GM15510 (cell line): ENCODE measurements around the gene CTNNA3.

ENCODE experiments used
- POLR2A ChIP-seq: IDR thresholded peaks from 3 replicates; pipeline ENCODE4 v1.6.1; 2011; ENCODE audit warnings: borderline replicate concordance; ENCODE audit not compliant: insufficient read length; ENCODE audit errors: extremely low read depth

CTNNA3 gene

GRCh38 chr10:66827353-66827752 is 868.6 kb downstream of the CTNNA3 start:
- no peak for TF ChIP-seq POLR2A

- no peak for TF ChIP-seq POLR2A
Observed at GRCh38 chr10:66823301-66823700, 872.7 kb downstream of the CTNNA3 start.

- no peak for TF ChIP-seq POLR2A
Observed at GRCh38 chr10:66822801-66823200, 873.2 kb downstream of the CTNNA3 start.

- no peak for TF ChIP-seq POLR2A
Observed at GRCh38 chr10:66819691-66820090, 876.3 kb downstream of the CTNNA3 start.

GRCh38 chr10:66813122-66813521 is 882.9 kb downstream of the CTNNA3 start:
- TF ChIP-seq POLR2A = no peak

- no peak for TF ChIP-seq POLR2A
Observed at GRCh38 chr10:66811211-66811610, 884.8 kb downstream of the CTNNA3 start.

GRCh38 chr10:66809402-66809801 is 886.6 kb downstream of the CTNNA3 start:
- TF ChIP-seq POLR2A = no peak

GRCh38 chr10:66805612-66806011 is 890.4 kb downstream of the CTNNA3 start:
- TF ChIP-seq POLR2A = no peak

GRCh38 chr10:66804962-66805361 is 891.0 kb downstream of the CTNNA3 start:
- TF ChIP-seq POLR2A = no peak

- TF ChIP-seq POLR2A = no peak
Observed at GRCh38 chr10:66803174-66803573, 892.8 kb downstream of the CTNNA3 start.

- TF ChIP-seq POLR2A = no peak
Observed at GRCh38 chr10:66799474-66799873, 896.5 kb downstream of the CTNNA3 start.

- TF ChIP-seq POLR2A = no peak
Observed at GRCh38 chr10:66795866-66796265, 900.1 kb downstream of the CTNNA3 start.

- TF ChIP-seq POLR2A = no peak
Observed at GRCh38 chr10:66792441-66792840, 903.6 kb downstream of the CTNNA3 start.

GRCh38 chr10:66788178-66788987 is 907.6 kb downstream of the CTNNA3 start:
- TF ChIP-seq POLR2A = no peak

GRCh38 chr10:66786709-66787108 is 909.3 kb downstream of the CTNNA3 start:
- TF ChIP-seq POLR2A = no peak

- no peak for TF ChIP-seq POLR2A
Observed at GRCh38 chr10:66784770-66785169, 911.2 kb downstream of the CTNNA3 start.

GRCh38 chr10:66783316-66783715 is 912.7 kb downstream of the CTNNA3 start:
- no peak for TF ChIP-seq POLR2A

- TF ChIP-seq POLR2A = no peak
Observed at GRCh38 chr10:66782776-66783175, 913.2 kb downstream of the CTNNA3 start.

GRCh38 chr10:66782144-66782543 is 913.9 kb downstream of the CTNNA3 start:
- no peak for TF ChIP-seq POLR2A
